HG03571 (cell line): ENCODE results near the gene OR7D4.
"Not testable (repeated sequence)": the region's sequence is repeated elsewhere in the genome, so short reads cannot be mapped to it uniquely, and the experiment has no call there.

ENCODE experiments used
- ATAC-seq: cut with Tn5 transposase; IDR thresholded peaks from one replicate; pipeline ENCODE4 v1.9.1; 2021; ENCODE audit not compliant: unreplicated experiment

OR7D4 gene

DNA sequence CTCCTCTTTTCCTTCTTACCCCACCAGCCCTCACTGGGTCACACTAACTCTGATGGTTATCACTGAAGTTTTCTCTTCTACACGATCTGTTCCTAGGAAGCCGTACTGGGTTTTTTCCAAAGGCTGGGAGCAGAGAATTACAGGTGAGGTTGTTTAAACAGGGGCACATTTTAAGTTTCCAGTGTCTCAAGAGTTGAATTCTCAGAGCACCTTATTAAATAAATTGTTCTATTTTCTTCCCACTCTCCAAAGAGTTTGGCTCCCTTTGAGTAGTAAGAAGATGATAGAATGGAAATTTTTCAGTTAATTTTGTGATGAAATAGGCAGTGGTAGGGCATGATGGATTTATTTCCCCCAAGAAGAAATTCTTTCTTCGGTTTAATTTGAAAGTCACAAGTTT, at the start of gene OR7D4:
Gene OR7D4, minus strand, starts transcription at position 101 of the 400 bp plus-strand sequence. CDS start 4,752 bp downstream, outside the sequence.
- ATAC-seq = no peak

DNA sequence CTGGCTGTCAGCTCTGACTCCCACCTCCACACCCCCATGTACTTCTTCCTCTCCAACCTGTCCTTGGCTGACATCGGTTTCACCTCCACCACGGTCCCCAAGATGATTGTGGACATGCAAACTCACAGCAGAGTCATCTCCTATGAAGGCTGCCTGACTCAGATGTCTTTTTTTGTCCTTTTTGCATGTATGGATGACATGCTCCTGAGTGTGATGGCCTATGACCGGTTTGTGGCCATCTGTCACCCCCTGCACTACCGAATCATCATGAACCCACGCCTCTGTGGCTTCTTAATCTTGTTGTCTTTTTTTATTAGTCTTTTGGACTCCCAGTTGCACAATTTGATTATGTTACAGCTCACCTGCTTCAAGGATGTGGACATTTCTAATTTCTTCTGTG, 31.8 kb upstream of the OR7D4 start:
- ATAC-seq = no peak

DNA sequence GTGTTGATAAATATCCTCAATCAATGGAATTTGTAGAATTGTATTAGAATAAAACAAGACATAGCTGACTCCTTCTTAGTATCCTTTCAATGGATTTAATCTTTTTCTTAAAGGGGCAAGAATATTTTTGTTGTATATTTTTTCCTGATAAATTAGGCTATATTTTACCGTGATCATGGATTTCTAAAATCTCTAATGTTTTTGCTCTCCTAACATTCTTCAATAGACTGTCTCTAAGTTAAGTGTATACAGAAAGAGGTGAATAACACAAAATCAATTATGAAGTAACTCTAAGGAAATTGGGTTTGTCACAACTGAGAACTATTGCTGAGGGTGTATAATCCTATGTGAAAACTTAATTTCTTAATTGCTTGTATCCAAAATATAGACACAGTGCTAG, 31.2 kb upstream of the OR7D4 start, which contains the start of gene OR7E24:
Gene OR7E24, plus strand, starts transcription at position 301 of the 400 bp plus-strand sequence. CDS start 114 bp downstream, outside the sequence.
- ATAC-seq = no peak

GRCh38 chr19:9205501-9206113, 13.8 kb downstream of the OR7D4 start:
- ATAC-seq = no peak

DNA sequence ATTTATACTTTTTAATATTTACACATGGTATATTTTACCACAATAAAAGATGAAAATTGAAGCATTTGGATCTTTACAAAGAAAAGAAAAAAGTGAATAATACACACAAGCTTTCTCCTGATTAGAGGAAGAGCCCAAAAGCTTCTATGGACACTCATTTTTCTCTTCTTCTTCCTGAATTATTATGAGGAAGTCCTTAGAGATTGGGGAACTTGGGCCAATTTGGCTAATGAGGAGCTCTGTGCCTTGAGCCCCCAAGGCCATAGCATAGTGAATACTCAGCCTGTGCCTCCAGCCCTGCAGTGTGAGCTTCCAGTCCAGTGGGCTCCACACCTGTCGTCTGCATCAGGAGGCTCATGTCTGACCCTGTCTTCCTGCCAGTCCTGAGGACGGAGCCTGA, 21.3 kb downstream of the OR7D4 start:
- ATAC-seq = not testable (repeated sequence)

GRCh38 chr19:9189535-9189934, 29.9 kb downstream of the OR7D4 start:
- ATAC-seq = no peak

DNA sequence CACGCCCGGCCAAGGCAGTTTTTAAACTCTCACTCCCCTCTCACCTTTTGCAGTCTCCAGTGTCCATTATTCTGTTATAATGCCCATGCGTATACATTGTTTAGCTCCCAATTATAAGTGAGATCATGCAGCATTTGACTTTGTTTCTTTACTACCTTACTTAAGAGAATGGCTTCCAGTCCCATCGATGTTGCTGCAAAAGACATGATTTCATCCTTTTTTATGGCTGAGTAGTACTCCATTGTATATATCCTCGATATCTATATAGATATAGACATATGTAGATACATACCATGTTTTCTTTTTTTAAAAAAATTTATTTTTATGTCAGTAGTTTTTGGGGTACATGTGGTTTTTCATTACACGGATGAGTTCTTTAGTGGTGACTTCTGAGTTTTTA, 32.2 kb downstream of the OR7D4 start:
- no peak for ATAC-seq

DNA sequence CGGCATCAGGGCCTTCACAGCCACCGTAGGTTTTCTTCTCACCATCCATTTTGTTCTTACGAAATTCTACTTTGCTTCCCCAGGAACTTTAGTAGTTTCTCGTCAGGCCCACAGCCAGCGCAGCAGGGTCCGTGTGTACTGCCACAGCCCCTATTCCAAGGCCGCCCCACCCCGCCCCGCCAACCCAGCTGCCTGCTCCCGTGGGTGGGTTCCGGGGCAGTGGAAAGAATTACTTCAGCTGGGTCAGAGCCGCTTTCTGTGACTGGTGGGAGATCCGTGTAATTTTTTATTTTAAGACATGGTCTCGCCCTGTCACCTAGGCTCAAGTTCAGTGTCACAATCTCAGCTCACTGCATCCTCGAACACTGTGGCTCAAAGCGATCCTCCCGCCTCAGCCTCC, 36.4 kb downstream of the OR7D4 start:
- ATAC-seq = no peak

DNA sequence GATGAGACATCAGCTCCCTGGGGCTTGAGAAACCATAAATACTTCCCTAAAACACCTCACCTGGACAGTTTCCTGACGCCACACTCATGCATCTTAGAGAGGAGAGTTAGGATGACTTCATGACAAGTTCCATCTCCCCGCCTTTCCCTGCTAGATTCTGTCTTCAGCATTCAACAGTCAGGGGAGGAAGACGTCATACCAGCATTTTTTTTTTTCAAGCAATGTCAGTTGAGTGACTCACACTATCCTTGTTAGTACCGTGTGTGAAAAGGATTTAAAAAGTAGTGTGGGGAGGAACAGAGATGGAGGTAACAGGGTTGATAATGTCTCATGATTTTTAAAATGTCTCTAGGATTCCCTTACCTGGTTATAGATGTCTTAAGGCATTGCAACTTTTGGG, 40.5 kb downstream of the OR7D4 start, which contains the start of gene OR7D2:
Gene OR7D2, plus strand, starts transcription at position 79 of the 400 bp plus-strand sequence. CDS start 6,803 bp downstream, outside the sequence.
- ATAC-seq = no peak

GRCh38 chr19:9175326-9175725, 44.1 kb downstream of the OR7D4 start:
- ATAC-seq = no peak

DNA sequence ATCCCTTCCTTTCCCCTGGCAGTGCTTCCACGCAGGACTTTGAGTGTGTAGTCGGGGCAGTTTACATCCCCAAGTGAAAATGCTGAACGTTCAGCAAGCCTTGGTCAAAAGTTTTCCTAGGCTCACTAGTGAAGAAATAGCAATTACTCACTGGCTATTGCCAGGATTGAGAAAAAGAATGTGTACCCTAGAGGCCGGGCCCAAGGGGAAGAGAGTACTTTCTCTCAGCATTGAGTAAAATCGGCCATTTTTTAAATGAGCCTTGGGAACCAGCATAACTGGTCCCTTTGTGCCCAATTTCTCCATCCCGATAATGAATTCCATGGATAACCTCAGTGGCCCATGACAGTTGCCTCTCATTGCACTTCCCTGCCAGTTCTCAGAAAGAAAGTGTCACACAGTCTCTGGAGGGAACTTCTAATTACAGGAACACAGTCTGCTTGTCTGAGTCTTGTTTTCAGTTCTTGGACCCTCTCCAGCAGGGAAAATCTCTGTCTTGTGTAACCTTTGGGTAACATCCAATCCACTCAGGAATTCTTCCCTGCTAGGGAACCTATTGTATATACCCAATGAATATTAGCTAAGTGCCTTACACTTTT, 47.9 kb downstream of the OR7D4 start:
- ATAC-seq = no peak

GRCh38 chr19:9166846-9167245, 52.5 kb downstream of the OR7D4 start:
- ATAC-seq = no peak

DNA sequence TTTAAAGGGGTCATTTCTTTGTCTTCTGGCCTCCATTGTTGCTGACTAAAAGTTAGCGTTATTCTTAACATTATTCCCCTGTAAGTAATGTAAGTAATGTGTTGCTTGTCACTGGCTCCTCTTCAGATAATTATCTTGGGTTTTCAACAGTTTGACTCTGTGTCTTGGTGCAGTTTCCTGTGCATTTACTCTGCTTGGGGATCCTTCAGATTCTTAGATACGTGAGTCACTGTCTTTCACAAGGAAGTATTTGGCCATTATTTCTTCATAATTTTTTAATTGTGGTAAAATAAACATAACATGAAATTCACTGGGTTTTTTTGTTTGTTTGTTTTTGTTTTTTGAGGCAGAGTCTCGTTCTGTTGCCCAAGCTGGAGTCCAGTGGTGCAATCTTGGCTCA, 54.1 kb downstream of the OR7D4 start:
- no peak for ATAC-seq

DNA sequence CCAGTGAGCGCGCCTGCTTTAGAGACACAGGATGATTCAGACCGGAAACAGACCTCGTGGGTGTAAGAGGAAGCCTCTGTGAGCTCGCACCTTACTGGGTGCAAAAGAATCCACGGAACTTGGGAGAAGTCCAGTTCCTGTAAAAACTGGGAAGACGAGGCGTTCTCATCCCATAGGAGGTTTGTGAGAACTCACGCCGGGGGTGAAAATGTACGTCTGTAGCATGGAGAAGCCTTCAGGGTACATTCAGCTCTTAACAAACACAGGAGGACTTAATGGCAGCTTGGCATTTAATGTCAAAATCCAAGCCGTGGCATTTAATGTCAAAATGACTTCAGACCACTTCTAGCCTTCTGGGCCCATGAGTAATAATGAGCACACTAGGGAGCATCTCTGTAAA, 58.0 kb downstream of the OR7D4 start:
- no peak for ATAC-seq
